ENCODE results near the gene VCP.

GRCh38 chr9:35112257-35113020, 40.0 kb upstream of the VCP start:
- TF ChIP-seq RBM34 (IDR thresholded peaks at IDR 0.05; ENCODE audit: borderline replicate concordance, insufficient read depth, low read length), result no peak
- TF ChIP-seq SRF (CRISPR knock-in tag; IDR thresholded peaks at IDR 0.05), result no peak
- TF ChIP-seq POLR2A (conservative IDR thresholded peaks at IDR 0.05), result no peak
- TF ChIP-seq, protein P1, sequence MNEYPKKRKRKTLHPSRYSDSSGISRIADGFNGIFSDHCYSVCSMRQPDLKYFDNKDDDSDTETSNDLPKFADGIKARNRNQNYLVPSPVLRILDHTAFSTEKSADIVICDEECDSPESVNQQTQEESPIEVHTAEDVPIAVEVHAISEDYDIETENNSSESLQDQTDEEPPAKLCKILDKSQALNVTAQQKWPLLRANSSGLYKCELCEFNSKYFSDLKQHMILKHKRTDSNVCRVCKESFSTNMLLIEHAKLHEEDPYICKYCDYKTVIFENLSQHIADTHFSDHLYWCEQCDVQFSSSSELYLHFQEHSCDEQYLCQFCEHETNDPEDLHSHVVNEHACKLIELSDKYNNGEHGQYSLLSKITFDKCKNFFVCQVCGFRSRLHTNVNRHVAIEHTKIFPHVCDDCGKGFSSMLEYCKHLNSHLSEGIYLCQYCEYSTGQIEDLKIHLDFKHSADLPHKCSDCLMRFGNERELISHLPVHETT (CRISPR knock-in tag; conservative IDR thresholded peaks at IDR 0.05 in 1 of 2, IDR thresholded peaks at IDR 0.05 in 1 of 2), result no peak
- TF ChIP-seq ZNF785 (CRISPR knock-in tag; IDR thresholded peaks at IDR 0.05), result no peak
- no peak for TF ChIP-seq ZBTB11 (CRISPR knock-in tag; IDR thresholded peaks at IDR 0.05)
- no peak for TF ChIP-seq GABPB1 (CRISPR knock-in tag; IDR thresholded peaks at IDR 0.05)
- TF ChIP-seq EP300 (IDR thresholded peaks at IDR 0.05; ENCODE audit: low read length), result no peak
- TF ChIP-seq ZNF354B (CRISPR knock-in tag; IDR thresholded peaks at IDR 0.05), result no peak

All from K562 (cell line).